GM12892 (cell line): ENCODE measurements around the gene GRM7.

Source experiments
- DNase-seq: peaks from one replicate; pipeline ENCODE4 v3.0.0; 2011; ENCODE audit not compliant: insufficient read length
- FAIRE-seq: peaks from 2 replicates; lab custom pipeline; 2011; peaks lifted over from hg19 to GRCh38; lab: Jason Lieb, UNC
- POLR2A ChIP-seq: IDR thresholded peaks from 2 replicates; pipeline ENCODE4 v1.6.1; 2011; ENCODE audit warnings: low read depth, low read length, control low read depth
- POLR2AphosphoS5 ChIP-seq: IDR thresholded peaks from 2 replicates; pipeline ENCODE4 v1.6.1; 2011; ENCODE audit warnings: low read depth, low read length, control low read depth
- TAF1 ChIP-seq: IDR thresholded peaks from 2 replicates; pipeline ENCODE4 v1.6.1; 2011; ENCODE audit warnings: low read depth, mild to moderate bottlenecking, control low read depth, low read length, borderline replicate concordance

GRM7 gene

GRCh38 chr3:7588236-7588635 lies 727.3 kb downstream of the GRM7 start:
- FAIRE-seq (no peak), DNase-seq (no peak)
- TF ChIP-seq POLR2AphosphoS5, result no peak
- no peak for TF ChIP-seq POLR2A
- TF ChIP-seq TAF1, result no peak

GRCh38 chr3:7589526-7589925 lies 728.6 kb downstream of the GRM7 start:
- DNase-seq (no peak), FAIRE-seq (no peak)
- TF ChIP-seq TAF1 (no peak), POLR2AphosphoS5 (no peak), POLR2A (no peak)

GRCh38 chr3:7602297-7602696 lies 741.4 kb downstream of the GRM7 start:
- no peak for FAIRE-seq
- no peak for DNase-seq
- no peak for TF ChIP-seq TAF1
- no peak for TF ChIP-seq POLR2AphosphoS5

- FAIRE-seq, result no peak
These were observed 746.2 kb downstream of the GRM7 start for GRCh38 chr3:7607083-7607482.

GRCh38 chr3:7607676-7608075 lies 746.8 kb downstream of the GRM7 start:
- FAIRE-seq (no peak), DNase-seq (no peak)
- no peak for TF ChIP-seq POLR2A
- TF ChIP-seq POLR2AphosphoS5, result no peak
- no peak for TF ChIP-seq TAF1

More at GRCh38 chr3:7607083-7607482, 746.2 kb downstream of the GRM7 start:
- TF ChIP-seq TAF1 (no peak), POLR2A (no peak), POLR2AphosphoS5 (no peak)
- no peak for DNase-seq

- FAIRE-seq (no peak), DNase-seq (no peak)
- no peak for TF ChIP-seq TAF1
- no peak for TF ChIP-seq POLR2A
- TF ChIP-seq POLR2AphosphoS5, result no peak
These were observed 749.7 kb downstream of the GRM7 start for GRCh38 chr3:7610634-7611033.

GRCh38 chr3:7615043-7615442 lies 754.1 kb downstream of the GRM7 start:
- DNase-seq (no peak), FAIRE-seq (no peak)
- TF ChIP-seq POLR2A, result no peak
- TF ChIP-seq POLR2AphosphoS5, result no peak
- TF ChIP-seq TAF1, result no peak

- DNase-seq (no peak), FAIRE-seq (no peak)
- no peak for TF ChIP-seq POLR2A
- TF ChIP-seq POLR2AphosphoS5, result no peak
- TF ChIP-seq TAF1, result no peak
These were observed 757.7 kb downstream of the GRM7 start for GRCh38 chr3:7618606-7619005.

GRCh38 chr3:7620401-7620800 lies 759.5 kb downstream of the GRM7 start:
- FAIRE-seq (no peak), DNase-seq (no peak)
- TF ChIP-seq TAF1, result no peak
- TF ChIP-seq POLR2A, result no peak
- no peak for TF ChIP-seq POLR2AphosphoS5

GRCh38 chr3:7621046-7621630 lies 760.2 kb downstream of the GRM7 start:
- no peak for FAIRE-seq
- TF ChIP-seq POLR2A, result no peak
- no peak for DNase-seq

- DNase-seq, result no peak
- no peak for FAIRE-seq
- TF ChIP-seq POLR2A (no peak), TAF1 (no peak), POLR2AphosphoS5 (no peak)
These were observed 760.7 kb downstream of the GRM7 start for GRCh38 chr3:7621651-7622050.

GRCh38 chr3:7625021-7625420 lies 764.1 kb downstream of the GRM7 start:
- TF ChIP-seq POLR2AphosphoS5, result no peak
- FAIRE-seq (no peak), DNase-seq (no peak)
